MM.1S (cell line): Measurements from ENCODE around the gene KAT6B.

Source experiments
- CTCF ChIP-seq: fragments of 300-600 bp; sonication (generic); IDR thresholded peaks from 2 replicates; pipeline ENCODE4 v1.5.1; 2016; ENCODE audit warnings: antibody characterized with exemption, low read length, mixed read lengths
- EZH2 ChIP-seq: fragments of 300-600 bp; sonication (generic); optimal IDR thresholded peaks from 2 replicates; pipeline ENCODE3; 2017; ENCODE audit warnings: low read depth, mild to moderate bottlenecking, antibody characterized with exemption, low read length, mixed read lengths

DNA sequence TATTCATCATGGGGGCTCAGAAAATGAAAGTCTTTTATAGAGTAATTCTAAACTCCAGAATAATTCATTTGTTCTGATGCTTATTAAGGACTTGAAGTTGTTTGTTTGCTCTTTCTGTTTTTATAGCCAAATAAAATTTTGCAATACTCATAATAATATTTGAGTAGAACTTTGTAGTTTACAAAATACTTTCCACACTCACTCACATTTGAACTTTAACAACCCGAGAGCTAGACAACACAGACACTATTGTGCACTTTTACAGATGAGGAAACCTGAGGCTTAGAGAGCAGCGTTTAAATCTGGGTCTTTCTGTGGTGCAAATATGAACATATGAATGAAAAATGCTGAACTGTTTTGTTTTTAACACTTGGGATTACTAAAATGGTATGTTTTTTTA is 126.8 kb downstream of the KAT6B start:
- TF ChIP-seq CTCF, result no peak
- no peak for TF ChIP-seq EZH2
